Mammary epithelial cell (primary cell): ENCODE measurements around the gene SLC35B2.

Experiments
- CTCF ChIP-seq, 2 donors: IDR thresholded peaks in 1 of 2; conservative IDR thresholded peaks in 1 of 2; 2 replicates each; pipeline ENCODE4 v1.5.1; 2011 to 2012; ENCODE audit warnings: inconsistent platforms in 2 of 2, low read length in 2 of 2, mild to moderate bottlenecking in 2 of 2, control low read depth in 1 of 2, low read depth in 1 of 2; ENCODE audit not compliant: insufficient read depth in 1 of 2; ENCODE audit errors: extremely low read depth in 1 of 2
- EZH2 ChIP-seq: IDR thresholded peaks from 2 replicates; pipeline ENCODE4 v1.6.1; 2012; ENCODE audit warnings: low read length, inconsistent platforms, borderline replicate concordance

DNA sequence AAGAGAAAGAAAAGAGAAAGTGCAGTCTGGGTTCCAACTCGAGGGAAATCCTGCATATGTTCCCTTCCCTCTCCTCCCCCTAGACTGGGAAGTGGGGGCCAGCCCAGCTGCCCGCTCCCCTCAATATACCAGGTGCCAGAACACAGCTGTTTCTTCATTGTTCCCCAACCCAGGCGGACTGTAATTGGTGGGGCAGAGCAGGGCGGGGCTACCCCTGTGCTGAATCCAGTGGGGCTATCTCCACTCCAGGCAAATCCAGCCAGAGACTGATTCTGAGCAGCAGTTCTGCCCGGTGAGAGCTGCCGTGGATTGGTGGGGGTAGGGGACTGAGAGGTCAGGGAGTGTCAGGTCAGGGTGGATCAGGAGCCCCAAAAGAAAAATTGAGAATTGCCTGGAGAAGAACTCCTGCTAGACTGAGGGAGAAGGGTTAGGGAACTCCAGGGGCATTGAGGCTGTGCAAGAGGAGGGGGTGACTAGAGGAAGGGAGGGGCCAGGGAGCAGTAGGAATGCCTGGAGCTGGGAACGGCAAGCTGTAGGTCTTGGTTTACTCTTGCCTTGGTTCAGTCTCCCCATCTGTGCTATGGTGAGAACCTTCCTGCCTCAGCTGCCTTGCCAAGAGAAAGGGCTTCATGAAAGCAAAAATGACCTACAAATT is 40.5 kb downstream of the SLC35B2 start, which contains the start of gene MYMX:
- TF ChIP-seq CTCF (conservative IDR thresholded peaks at IDR 0.05 in 1 of 2, IDR thresholded peaks at IDR 0.05 in 1 of 2; ENCODE audit: extremely low read depth in 1 of 2, insufficient read depth in 1 of 2, low read depth in 1 of 2, low read length in 2 of 2): no peak
- no peak for TF ChIP-seq EZH2
